ES-I3 (cell line): ENCODE results near the gene ATRN.

Source experiments
- H3K36me3 ChIP-seq: 2 replicates; pipeline ENCODE4 v1.6.1; 2013; ENCODE audit warnings: mild to moderate bottlenecking, low read length, control low read depth, moderate library complexity; ENCODE audit not compliant: insufficient read depth
- H3K4me1 ChIP-seq: 2 replicates; pipeline ENCODE4 v1.6.1; 2013; ENCODE audit warnings: mild to moderate bottlenecking, control low read depth, low read length; ENCODE audit not compliant: insufficient read depth
- H3K9ac ChIP-seq: 2 replicates; pipeline ENCODE4 v1.6.1; 2013; ENCODE audit warnings: low read depth, mild to moderate bottlenecking, low read length, moderate library complexity
- H3K9me3 ChIP-seq: 2 replicates; pipeline ENCODE4 v1.6.1; 2013; ENCODE audit warnings: mild to moderate bottlenecking, low read length, moderate library complexity; ENCODE audit not compliant: control insufficient read depth, insufficient read depth

ATRN gene

DNA sequence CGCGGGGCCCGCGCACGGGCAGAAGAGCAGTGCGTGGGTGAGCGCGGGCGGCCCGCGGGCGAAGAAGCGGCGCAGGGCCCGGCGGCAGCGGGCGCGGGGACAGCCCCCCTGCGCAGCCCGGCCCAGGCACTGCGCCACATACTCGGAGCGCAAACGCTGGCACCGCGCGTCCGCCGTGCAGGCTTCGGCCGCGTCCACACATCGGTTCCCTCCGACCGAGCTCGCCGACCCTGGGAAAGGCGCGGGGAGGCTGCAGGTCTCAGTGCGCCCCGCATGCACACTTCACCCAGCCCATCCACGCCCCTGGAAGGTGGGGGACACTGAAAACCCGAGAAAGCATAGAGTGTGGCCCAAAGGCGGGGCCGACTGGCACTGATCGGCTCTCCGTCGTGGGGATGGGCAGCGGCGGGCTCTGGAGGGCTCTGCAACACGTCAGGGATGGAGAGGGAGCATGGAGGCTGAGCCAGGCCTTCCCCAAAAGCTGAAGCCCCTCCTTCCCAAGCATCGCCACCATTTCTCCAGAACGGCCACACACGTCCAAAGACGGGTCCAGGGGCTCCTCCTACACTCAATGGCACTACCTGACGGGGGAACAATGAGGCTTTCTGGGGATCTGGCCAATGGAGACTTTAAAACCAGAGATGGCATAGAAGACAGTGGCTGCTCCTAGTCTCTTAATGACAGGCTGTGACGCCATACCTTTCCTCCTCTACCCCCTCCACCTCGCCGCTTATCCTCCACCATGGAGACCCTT, 190.4 kb downstream of the ATRN start:
- Histone ChIP-seq H3K4me1 (no peaks in the 10 kb centered on the region; the same call in 1 of the 2 replicates), H3K9ac (no peak overlapping the region), H3K36me3 (no peaks in the 10 kb centered on the region), H3K9me3 (no peaks in the 10 kb centered on the region; the same call in 1 of the 2 replicates)

DNA sequence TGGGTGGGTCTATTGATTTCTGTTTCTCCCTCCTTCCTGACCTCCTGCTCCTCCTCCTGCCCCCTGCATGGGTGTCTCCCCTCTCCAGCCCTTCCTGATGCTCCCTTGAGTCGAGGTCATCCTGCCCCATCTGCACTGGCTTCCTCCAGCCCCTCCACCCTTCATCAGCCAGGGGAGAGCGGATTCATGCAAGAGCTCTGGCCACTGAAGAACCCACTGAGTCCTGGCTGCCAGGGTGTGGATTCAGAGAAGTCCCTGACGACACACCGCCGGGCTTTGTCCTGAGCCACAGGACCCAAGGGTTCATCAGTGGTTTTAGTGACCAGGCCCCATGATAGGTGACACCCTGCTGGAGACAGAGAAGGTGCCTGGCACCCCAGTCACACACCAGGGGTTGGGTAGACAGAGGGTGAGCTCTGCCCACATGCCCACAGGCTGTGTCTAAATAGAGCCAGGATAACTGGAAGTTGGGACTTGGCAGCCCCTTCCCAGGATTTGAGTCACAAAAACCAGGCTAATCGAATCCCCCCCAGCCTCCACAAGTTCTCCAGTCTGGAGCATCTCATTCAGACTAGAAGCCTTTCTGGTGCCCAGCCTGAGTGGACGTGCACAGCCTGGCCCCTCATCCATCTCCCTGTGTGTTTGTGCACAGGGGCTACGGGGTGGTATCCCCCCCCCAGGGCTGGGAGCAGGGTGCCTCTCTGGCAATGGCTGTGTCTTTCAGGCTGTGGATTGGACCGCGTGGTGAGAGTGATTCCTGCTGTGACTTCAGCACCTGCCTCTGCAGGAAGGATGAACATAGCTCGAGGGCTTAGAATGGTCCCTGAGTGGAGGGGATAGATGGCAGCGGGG, 191.2 kb downstream of the ATRN start:
- no peaks in the 10 kb centered on the region for H3K36me3 ChIP-seq

DNA sequence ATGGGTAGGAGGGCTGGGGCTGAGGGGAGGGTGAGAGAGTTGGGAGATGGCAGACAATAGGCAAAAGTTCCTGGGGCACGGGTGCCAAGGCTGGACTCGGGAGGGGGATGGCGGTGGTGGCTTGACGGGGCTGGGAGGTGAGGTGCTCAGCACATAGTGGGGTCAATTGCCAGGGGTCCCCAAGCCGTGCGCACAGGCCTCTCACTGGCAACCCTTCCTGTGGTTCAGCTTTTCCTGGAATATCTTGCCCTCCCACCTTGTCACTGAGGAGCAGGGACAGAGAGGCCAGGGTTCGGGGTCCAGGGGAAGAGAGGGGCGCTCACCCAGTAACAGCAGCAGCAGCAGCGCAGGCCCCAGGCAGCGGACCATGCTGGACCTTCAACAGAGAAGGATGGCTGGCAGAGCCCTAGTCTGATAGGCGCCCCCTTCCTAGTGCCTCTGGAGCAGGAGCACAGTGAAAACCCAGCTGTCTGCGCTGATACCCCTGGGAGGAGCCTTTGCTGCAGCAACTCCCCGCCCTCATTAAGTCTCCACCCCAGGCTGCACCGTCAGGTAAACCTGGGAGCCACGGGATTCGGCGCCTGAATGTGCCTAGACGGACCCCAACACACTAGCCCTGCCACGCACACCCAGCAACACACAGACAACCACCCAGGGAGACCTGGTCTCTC, 192.3 kb downstream of the ATRN start, which contains the start of gene GFRA4:
GFRA4 (minus strand) TSS at position 369 of the 671 bp plus-strand sequence; CDS start at position 369, 0 bp downstream.
- Histone ChIP-seq H3K9ac (no peak within 1 kb of the TSS), H3K36me3 (no peaks in the 10 kb centered on the region), H3K4me1 (peaks cover 6% of the 10 kb centered on the region; the same call in 1 of the 2 replicates), H3K9me3 (no peaks in the 10 kb centered on the region; the same call in 1 of the 2 replicates)

More for the DNA sequence above, 191.2 kb downstream of the ATRN start:
- no peaks in the 10 kb centered on the region; the same call in 1 of the 2 replicates for H3K9me3 ChIP-seq
- no peak overlapping the region for H3K9ac ChIP-seq
- peaks cover 1% of the 10 kb centered on the region; the same call in 1 of the 2 replicates for H3K4me1 ChIP-seq

DNA sequence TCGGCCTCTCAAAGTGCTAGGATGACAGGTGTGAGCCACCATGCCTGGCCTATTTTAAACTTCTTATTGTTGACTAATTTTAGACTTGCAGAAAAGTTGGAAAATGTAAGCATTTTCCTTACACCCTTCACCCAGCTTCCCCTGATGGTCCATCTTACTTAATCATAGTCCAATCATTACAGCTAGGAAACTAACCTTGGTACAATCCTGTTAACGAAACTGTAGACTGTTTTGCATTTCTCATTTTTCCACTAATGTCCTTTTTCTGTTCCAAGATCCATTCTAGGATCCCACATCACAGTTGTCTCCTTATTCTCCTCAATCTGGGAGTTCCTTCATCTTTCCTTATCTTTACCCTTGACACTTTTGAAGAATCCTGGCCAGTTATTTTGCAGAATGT, 193.0 kb downstream of the ATRN start:
- H3K9ac ChIP-seq = no peak overlapping the region
- H3K9me3 ChIP-seq = no peaks in the 10 kb centered on the region; the same call in 1 of the 2 replicates
- H3K4me1 ChIP-seq = peaks cover 6% of the 10 kb centered on the region; the same call in 1 of the 2 replicates
- H3K36me3 ChIP-seq = no peaks in the 10 kb centered on the region

DNA sequence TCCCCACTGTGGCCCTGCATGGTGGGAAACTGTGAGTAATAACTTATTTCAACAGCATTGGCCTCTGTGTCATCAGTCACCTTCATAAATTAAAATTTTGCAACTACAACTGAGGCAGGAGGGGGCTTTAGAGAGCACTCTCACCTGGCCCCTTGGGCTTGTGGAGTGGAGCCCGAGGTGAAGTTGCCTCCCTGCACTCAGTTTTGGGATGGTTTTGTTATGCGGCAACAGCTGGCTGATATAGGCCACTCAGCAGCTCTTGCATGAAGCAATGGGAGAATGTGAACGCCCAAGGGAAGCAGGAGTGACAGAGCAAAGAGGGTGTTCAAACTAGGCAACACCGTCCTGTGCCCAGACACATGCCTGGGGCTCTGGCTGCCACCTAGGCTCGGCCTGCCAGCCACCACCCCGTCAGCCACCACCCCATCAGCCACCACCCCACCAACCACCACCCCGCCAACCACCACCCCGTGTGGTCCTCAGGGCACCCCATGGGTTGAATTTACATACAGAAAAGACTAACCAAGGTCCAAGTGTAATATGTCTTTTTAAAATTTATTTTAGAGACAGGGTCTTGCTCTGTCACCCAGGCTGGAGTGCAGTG, 196.7 kb downstream of the ATRN start:
- no peaks in the 10 kb centered on the region for H3K9me3 ChIP-seq
- H3K9ac ChIP-seq = no peak overlapping the region
- peaks cover 11% of the 10 kb centered on the region; the same call in 1 of the 2 replicates for H3K4me1 ChIP-seq
- H3K36me3 ChIP-seq = no peaks in the 10 kb centered on the region

DNA sequence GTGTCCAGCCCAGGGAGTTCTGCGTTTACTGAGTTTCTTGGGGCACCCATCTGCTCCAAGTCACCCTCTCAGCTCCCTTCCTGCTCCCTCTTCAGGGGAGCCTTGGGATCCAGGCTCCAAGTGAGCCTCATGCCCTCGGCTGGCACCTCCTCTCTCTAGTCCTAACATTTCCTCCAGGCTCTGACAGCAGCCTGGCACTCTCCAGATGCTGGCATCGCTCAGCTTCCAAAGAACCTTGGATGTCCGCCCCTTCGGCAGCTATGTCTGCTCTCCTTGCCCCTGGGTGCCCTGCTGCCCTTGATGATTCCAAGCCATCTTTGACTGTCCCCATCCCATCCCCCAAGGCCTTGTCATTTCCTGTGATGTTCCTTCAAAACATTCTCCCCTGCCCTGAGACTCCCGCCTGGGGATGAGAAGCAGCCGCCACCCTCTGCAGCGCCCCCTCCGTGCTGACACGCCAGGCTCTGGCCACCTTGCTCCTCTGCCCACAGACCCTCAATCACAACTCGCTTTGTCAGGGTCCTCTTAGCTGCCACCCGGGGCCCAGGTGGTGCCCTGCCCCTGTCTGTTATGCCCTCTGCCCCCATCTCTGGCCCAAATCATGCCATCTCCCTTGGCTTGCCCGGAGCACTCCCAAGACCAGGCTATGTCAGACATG, 199.0 kb downstream of the ATRN start:
- no peaks in the 10 kb centered on the region for H3K36me3 ChIP-seq
- H3K9ac ChIP-seq = no peak overlapping the region
- H3K9me3 ChIP-seq = no peaks in the 10 kb centered on the region
- peaks cover 11% of the 10 kb centered on the region; the same call in 1 of the 2 replicates for H3K4me1 ChIP-seq

DNA sequence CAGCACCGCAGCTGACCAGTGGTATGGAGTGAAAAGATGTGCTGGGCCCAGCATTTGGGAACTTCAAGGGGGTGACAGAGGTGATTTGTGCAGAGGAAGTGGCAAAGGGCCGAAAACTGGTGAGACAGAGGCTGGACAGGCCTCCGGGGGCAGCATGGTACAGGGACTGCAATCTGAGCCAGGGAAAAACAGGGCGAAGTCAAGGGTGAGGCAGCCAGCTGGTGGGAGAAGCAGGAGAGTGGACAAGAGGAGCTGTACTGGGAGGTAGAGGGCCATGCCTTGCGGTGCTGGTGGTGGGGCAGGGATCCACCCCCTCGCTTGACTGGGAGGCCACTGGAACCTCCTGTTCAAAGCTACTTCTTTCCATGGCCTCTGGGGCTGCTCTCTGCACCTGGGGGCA, 199.7 kb downstream of the ATRN start:
- H3K4me1 ChIP-seq = peaks cover 11% of the 10 kb centered on the region; the same call in 1 of the 2 replicates
- H3K9ac ChIP-seq = no peak overlapping the region

DNA sequence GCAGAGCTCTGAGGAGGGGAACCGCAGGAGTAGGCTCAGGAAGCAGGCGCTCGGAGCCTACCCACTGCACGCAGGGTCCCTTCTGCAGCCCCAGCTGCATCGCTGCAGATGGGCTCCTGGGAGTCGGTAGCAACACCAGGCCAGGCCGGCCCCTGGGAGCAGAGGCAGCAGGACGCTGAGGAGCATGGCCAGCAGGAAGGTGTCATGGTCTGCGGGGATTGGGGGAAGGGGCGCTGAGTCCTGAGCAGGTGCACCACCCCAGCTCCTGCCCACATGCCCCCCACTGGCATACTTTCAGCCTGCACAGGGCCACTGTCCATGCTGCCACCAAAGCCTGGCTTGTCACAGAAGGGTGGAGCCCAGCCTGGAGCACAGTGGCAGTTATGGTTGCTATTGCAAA, 200.1 kb downstream of the ATRN start:
- Histone ChIP-seq H3K36me3 (no peaks in the 10 kb centered on the region), H3K4me1 (peaks cover 11% of the 10 kb centered on the region; the same call in 1 of the 2 replicates), H3K9ac (no peak overlapping the region), H3K9me3 (no peaks in the 10 kb centered on the region)

More for the DNA sequence above, 199.7 kb downstream of the ATRN start:
- Histone ChIP-seq H3K9me3 (no peaks in the 10 kb centered on the region), H3K36me3 (no peaks in the 10 kb centered on the region)

DNA sequence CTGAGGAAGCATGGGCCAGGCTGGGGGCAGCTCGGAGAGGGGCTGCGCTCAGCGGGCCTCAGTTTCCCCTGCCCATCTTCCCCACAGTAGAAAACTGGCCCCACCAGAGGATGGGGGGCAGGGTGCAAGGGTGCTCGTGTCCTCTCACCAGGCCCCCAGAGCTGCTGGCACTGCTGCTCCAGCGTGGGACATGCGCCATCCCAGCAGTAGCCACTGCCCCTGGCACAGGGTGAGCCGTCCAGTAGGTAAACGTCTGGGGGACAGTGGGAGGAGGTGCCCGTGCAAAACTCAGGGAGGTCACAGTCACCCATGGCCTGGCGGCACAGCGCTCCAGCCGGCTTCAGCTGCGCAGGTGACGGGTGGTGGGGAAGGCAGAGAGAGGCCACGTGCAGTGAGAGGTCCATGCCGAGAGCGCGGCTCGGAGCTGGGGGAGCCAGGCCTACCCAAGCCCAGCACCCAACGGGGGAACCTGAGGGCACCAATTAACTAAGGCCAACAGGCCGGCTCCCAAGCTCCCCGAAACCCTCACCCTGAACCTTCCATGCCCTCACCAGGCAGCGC, 201.2 kb downstream of the ATRN start:
- H3K9me3 ChIP-seq = no peaks in the 10 kb centered on the region

DNA sequence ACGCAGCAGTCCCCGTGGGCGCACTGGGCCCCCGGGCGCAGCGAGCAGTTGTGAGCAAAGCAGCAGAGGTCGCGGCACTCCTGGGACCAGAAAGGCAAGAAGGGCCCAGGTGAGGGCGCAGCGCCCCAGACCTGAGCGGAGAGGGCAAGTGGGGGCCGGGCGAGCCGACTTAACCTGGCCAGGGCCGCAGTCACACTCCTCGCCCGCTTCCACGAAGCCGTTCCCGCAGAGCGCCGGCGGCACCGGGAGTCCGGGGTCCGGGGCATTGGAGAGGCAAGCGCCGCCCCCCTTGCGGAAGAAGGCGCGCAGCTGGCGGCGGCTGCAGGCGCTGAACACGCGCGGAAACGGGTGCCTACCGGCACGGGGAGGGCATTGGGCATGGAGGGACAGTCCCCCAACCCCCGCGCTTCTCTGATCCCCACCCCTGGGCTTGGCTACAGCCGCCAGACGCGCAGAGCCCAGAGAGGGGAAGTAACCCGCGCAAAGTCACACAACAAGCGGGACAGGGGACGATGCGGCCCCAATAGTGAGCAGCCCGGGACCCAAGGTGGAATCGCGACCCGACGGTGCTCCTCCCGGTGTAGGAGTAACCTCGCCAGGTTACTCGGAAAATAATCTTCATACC, 201.8 kb downstream of the ATRN start:
- Histone ChIP-seq H3K4me1 (peaks cover 5% of the 10 kb centered on the region; the same call in 1 of the 2 replicates), H3K9ac (no peak overlapping the region; the same call in 1 of the 2 replicates), H3K9me3 (no peaks in the 10 kb centered on the region), H3K36me3 (no peaks in the 10 kb centered on the region)

More for the DNA sequence above, 201.2 kb downstream of the ATRN start:
- Histone ChIP-seq H3K36me3 (no peaks in the 10 kb centered on the region), H3K9ac (no peak overlapping the region), H3K4me1 (peaks cover 9% of the 10 kb centered on the region; the same call in 1 of the 2 replicates)

DNA sequence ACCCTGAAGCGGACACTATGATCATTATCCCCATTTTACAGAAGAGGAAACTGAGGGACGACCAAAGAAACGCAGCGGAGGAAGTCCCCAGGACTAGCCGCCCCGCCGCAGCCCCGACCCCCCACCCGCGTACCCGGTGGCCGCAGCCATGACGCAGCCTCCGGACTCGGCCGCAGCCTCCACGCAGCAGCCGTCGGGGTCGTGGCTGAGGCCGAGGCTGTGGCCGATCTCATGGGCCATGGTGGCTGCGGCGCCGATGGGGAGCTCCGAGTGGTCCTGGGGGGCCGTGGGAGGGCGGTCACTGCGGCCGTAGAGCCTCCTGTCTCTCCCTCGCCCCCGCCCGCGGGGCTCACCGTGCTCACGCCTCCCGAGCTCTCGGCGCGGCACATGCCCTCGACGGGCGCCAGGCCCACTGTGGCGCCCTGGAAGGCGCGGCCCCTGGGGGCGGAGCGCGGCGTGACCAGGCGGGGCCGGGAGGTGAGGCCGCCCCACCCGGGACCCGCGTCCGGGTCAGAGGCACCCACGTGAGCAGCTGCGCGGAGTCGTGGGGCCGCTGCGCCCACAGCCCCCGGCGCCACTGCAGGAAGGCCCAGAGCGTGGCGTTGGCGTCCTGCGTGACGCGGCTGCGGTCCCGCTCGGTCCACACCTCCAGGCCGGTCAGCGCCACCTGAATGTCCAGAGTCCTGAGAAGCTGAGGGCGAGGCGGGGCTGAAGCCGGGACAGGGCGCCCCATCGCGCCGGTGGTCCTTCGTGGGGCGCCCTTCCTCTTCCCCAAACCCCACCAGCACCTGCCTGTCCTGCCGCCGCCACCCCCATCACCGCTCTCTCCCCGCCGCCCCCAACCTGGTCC, 202.6 kb downstream of the ATRN start:
- no peaks in the 10 kb centered on the region for H3K9me3 ChIP-seq
- H3K9ac ChIP-seq = no peak overlapping the region
- H3K4me1 ChIP-seq = peaks cover 5% of the 10 kb centered on the region; the same call in 1 of the 2 replicates

DNA sequence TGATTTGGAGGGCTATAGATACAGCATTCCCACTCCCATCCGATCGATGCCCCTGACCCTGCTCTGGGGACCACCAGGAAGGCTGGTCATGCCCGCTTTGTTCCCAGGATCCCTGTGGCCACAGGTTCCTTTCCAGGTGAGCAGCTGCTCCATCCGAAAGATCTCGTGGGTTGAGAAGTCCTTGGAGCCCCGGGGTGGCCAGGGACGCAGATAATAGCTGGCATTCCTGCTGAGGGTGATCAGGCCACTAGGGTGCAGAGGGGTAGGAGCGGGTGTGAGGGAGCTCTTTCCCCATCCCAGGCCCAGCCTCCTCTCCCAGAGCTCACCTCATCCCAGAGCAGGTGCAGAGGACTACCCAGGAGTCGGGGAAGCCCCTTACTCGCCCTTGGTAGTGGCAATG, 203.6 kb downstream of the ATRN start:
- no peaks in the 10 kb centered on the region for H3K36me3 ChIP-seq
- H3K9me3 ChIP-seq = no peaks in the 10 kb centered on the region
- peaks cover 5% of the 10 kb centered on the region; the same call in 1 of the 2 replicates for H3K4me1 ChIP-seq
- H3K9ac ChIP-seq = no peak overlapping the region

More for the DNA sequence above, 202.6 kb downstream of the ATRN start:
- no peaks in the 10 kb centered on the region for H3K36me3 ChIP-seq
